ENCODE data around the gene EPSTI1.

Gene EPSTI1

GRCh38 chr13:43019811-43020210 is 27.8 kb upstream of the EPSTI1 start:
- Mint-ChIP-seq H3K27ac (no peak overlapping the region), H3K9me3 (no peaks in the 10 kb centered on the region), H3K4me1 (peaks cover 11% of the 10 kb centered on the region), H3K27me3 (no peaks in the 10 kb centered on the region), H3K4me3 (no peak overlapping the region)
- DNase-seq (no peak), ATAC-seq (no peak)

- H3K27ac Mint-ChIP-seq, result no peak overlapping the region
- no peak for ATAC-seq
Measured at GRCh38 chr13:43016226-43016625, 24.2 kb upstream of the EPSTI1 start.

GRCh38 chr13:43014162-43014561 is 22.1 kb upstream of the EPSTI1 start:
- Mint-ChIP-seq H3K9me3 (no peaks in the 10 kb centered on the region), H3K27ac (no peak overlapping the region), H3K27me3 (no peaks in the 10 kb centered on the region), H3K4me1 (no peaks in the 10 kb centered on the region), H3K4me3 (no peak overlapping the region)
- DNase-seq (no peak), ATAC-seq (no peak)

More at GRCh38 chr13:43016226-43016625, 24.2 kb upstream of the EPSTI1 start:
- Mint-ChIP-seq H3K4me3 (no peak overlapping the region), H3K27me3 (no peaks in the 10 kb centered on the region), H3K9me3 (no peaks in the 10 kb centered on the region), H3K4me1 (no peaks in the 10 kb centered on the region)
- no peak for DNase-seq

GRCh38 chr13:43009506-43009905 is 17.5 kb upstream of the EPSTI1 start:
- ATAC-seq, result no peak
- Mint-ChIP-seq H3K9me3 (no peaks in the 10 kb centered on the region), H3K4me1 (no peaks in the 10 kb centered on the region), H3K4me3 (no peak overlapping the region), H3K27me3 (no peaks in the 10 kb centered on the region), H3K27ac (no peak overlapping the region)
- DNase-seq, result no peak

- ATAC-seq, result no peak
Measured at GRCh38 chr13:43008596-43008995, 16.6 kb upstream of the EPSTI1 start.

GRCh38 chr13:43006893-43007631 is 15.0 kb upstream of the EPSTI1 start:
- no peak for ATAC-seq
- Mint-ChIP-seq H3K27ac (peak overlapping the region in 1 of 2 donors; percentile 73), H3K9me3 (peaks cover 7 to 11% of the 10 kb centered on the region in 2 donors), H3K4me1 (no peaks in the 10 kb centered on the region), H3K27me3 (no peaks in the 10 kb centered on the region), H3K4me3 (no peak overlapping the region)
- no peak for DNase-seq

More at GRCh38 chr13:43008596-43008995, 16.6 kb upstream of the EPSTI1 start:
- Mint-ChIP-seq H3K9me3 (no peaks in the 10 kb centered on the region), H3K4me3 (no peak overlapping the region), H3K4me1 (no peaks in the 10 kb centered on the region), H3K27ac (no peak overlapping the region), H3K27me3 (no peaks in the 10 kb centered on the region)
- DNase-seq, result no peak

- Mint-ChIP-seq H3K4me1 (no peaks in the 10 kb centered on the region), H3K9me3 (peaks cover 7 to 11% of the 10 kb centered on the region in 2 donors), H3K27me3 (no peaks in the 10 kb centered on the region), H3K27ac (no peak overlapping the region), H3K4me3 (no peak overlapping the region)
- no peak for ATAC-seq
- no peak for DNase-seq
Measured at GRCh38 chr13:43005460-43006236, 13.6 kb upstream of the EPSTI1 start.

- no peak overlapping the region for H3K27ac Mint-ChIP-seq
- H3K27me3 Mint-ChIP-seq, result no peaks in the 10 kb centered on the region
- no peaks in the 10 kb centered on the region for H3K4me1 Mint-ChIP-seq
- peaks cover 7 to 11% of the 10 kb centered on the region in 2 donors for H3K9me3 Mint-ChIP-seq
- H3K4me3 Mint-ChIP-seq, result no peak overlapping the region
- DNase-seq (no peak), ATAC-seq (no peak)
Measured at GRCh38 chr13:43003729-43004128, 11.7 kb upstream of the EPSTI1 start.

- Mint-ChIP-seq H3K4me3 (no peak overlapping the region), H3K27ac (peak overlapping the region in 1 of 2 donors; percentile 5), H3K9me3 (peaks cover 7 to 11% of the 10 kb centered on the region in 2 donors), H3K4me1 (peaks cover under 1% of the 10 kb centered on the region), H3K27me3 (no peaks in the 10 kb centered on the region)
- ATAC-seq (no peak), DNase-seq (no peak)
Measured at GRCh38 chr13:43003010-43003409, 11.0 kb upstream of the EPSTI1 start.

- ATAC-seq (no peak), DNase-seq (no peak)
- H3K9me3 Mint-ChIP-seq, result peaks cover 7 to 11% of the 10 kb centered on the region in 2 donors
- no peaks in the 10 kb centered on the region for H3K27me3 Mint-ChIP-seq
- peaks cover 10% of the 10 kb centered on the region for H3K4me1 Mint-ChIP-seq
- no peak overlapping the region for H3K4me3 Mint-ChIP-seq
- no peak overlapping the region for H3K27ac Mint-ChIP-seq
Measured at GRCh38 chr13:43002021-43002420, 10.0 kb upstream of the EPSTI1 start.

- no peak for DNase-seq
- Mint-ChIP-seq H3K27ac (no peak overlapping the region), H3K4me3 (no peak overlapping the region), H3K27me3 (no peaks in the 10 kb centered on the region), H3K9me3 (peaks cover 7 to 11% of the 10 kb centered on the region in 2 donors), H3K4me1 (peaks cover 24% of the 10 kb centered on the region)
- ATAC-seq, result no peak
Measured at GRCh38 chr13:43000676-43001075, 8.6 kb upstream of the EPSTI1 start.

- no peak overlapping the region for H3K4me3 Mint-ChIP-seq
- no peaks in the 10 kb centered on the region for H3K27me3 Mint-ChIP-seq
- H3K9me3 Mint-ChIP-seq, result peaks cover 7 to 11% of the 10 kb centered on the region in 2 donors
- DNase-seq (no peak), ATAC-seq (no peak)
- H3K27ac Mint-ChIP-seq, result no peak overlapping the region
- peaks cover 32% of the 10 kb centered on the region for H3K4me1 Mint-ChIP-seq
Measured at GRCh38 chr13:42999491-42999890, 7.5 kb upstream of the EPSTI1 start.

GRCh38 chr13:42997381-42997780 is 5.3 kb upstream of the EPSTI1 start:
- H3K9me3 Mint-ChIP-seq, result peaks cover 0 to 3% of the 10 kb centered on the region in 2 donors
- peak overlapping the region; percentile 19 to 94 for H3K27ac Mint-ChIP-seq
- peaks cover 52% of the 10 kb centered on the region for H3K4me1 Mint-ChIP-seq
- H3K4me3 Mint-ChIP-seq, result peak overlapping the region in 1 of 2 donors; percentile 27
- DNase-seq (peak in 1 of 2 donors; percentile 26), ATAC-seq (peak; percentile 77)
- H3K27me3 Mint-ChIP-seq, result no peaks in the 10 kb centered on the region

GRCh38 chr13:42996584-42996983 is 4.5 kb upstream of the EPSTI1 start:
- DNase-seq, result peak in 1 of 2 donors; percentile 23
- Mint-ChIP-seq H3K4me3 (peak overlapping the region in 1 of 2 donors; percentile 60), H3K4me1 (peaks cover 60% of the 10 kb centered on the region), H3K9me3 (no peaks in the 10 kb centered on the region), H3K27me3 (no peaks in the 10 kb centered on the region), H3K27ac (peak overlapping the region; percentile 71 to 94)
- ATAC-seq, result peak; percentile 56

- no peaks in the 10 kb centered on the region for H3K27me3 Mint-ChIP-seq
- no peaks in the 10 kb centered on the region for H3K9me3 Mint-ChIP-seq
- no peak for ATAC-seq
- no peak overlapping the region for H3K4me3 Mint-ChIP-seq
- peak overlapping the region; percentile 1 to 51 for H3K27ac Mint-ChIP-seq
- DNase-seq, result no peak
- H3K4me1 Mint-ChIP-seq, result peaks cover 75% of the 10 kb centered on the region
Measured at GRCh38 chr13:42994878-42995277, 2.8 kb upstream of the EPSTI1 start.

- Mint-ChIP-seq H3K4me3 (peak overlapping the region; percentile 95 to 97), H3K27me3 (no peaks in the 10 kb centered on the region), H3K9me3 (no peaks in the 10 kb centered on the region), H3K27ac (peak overlapping the region; percentile 99 to 100), H3K4me1 (peaks cover 75% of the 10 kb centered on the region)
- DNase-seq (peak; percentile 21 to 29), ATAC-seq (peak; percentile 22)
Measured at GRCh38 chr13:42992764-42993122, 702 bp upstream of the EPSTI1 start.
